WTC11 (cell line): ENCODE data around the gene BBOF1. TPM values are rescaled to one million over a fixed set of nuclear protein-coding genes. Genes with fewer than 3 reads are reported as not detected.

Experiments used
- FOXK1 ChIP-seq: sonication (generic); formaldehyde crosslinking; IDR thresholded peaks from 2 replicates; pipeline ENCODE4 v1.8.0; 2022; ENCODE audit warnings: mild to moderate bottlenecking, moderate library complexity, missing genetic modification reagents
- GTF2I ChIP-seq: fragments of 250-450 bp; sonication (Bioruptor Pico); conservative IDR thresholded peaks from 2 replicates; pipeline ENCODE4 v1.4.0; 2021; ENCODE audit warnings: mild to moderate bottlenecking
- JUN ChIP-seq: sonication (generic); formaldehyde crosslinking; IDR thresholded peaks from 2 replicates; pipeline ENCODE4 v1.8.0; 2023; ENCODE audit warnings: mild to moderate bottlenecking, missing genetic modification reagents
- KAT7 ChIP-seq: sonication (generic); formaldehyde crosslinking; IDR thresholded peaks from 2 replicates; pipeline ENCODE4 v1.8.1; 2023; ENCODE audit warnings: missing genetic modification reagents, mild to moderate bottlenecking, borderline replicate concordance
- NFATC4 ChIP-seq: fragments of 250-450 bp; sonication (Bioruptor Pico); IDR thresholded peaks from 2 replicates; pipeline ENCODE4 v1.9.0; 2021; ENCODE audit warnings: mild to moderate bottlenecking
- NFYB ChIP-seq: sonication (generic); formaldehyde crosslinking; conservative IDR thresholded peaks from 2 replicates; pipeline ENCODE4 v1.8.0; 2022; ENCODE audit warnings: low read depth, missing genetic modification reagents
- OVOL2 ChIP-seq: fragments of 250-450 bp; sonication (Bioruptor Pico); IDR thresholded peaks from 2 replicates; pipeline ENCODE4 v1.9.0; 2021; ENCODE audit warnings: mild to moderate bottlenecking, borderline replicate concordance
- PRRX2 ChIP-seq: fragments of 250-450 bp; sonication (Bioruptor Pico); IDR thresholded peaks from 2 replicates; pipeline ENCODE4 v1.8.0; 2021; ENCODE audit warnings: mild to moderate bottlenecking
- SMAD3 ChIP-seq: sonication (generic); formaldehyde crosslinking; IDR thresholded peaks from 2 replicates; pipeline ENCODE4 v1.8.0; 2022; ENCODE audit warnings: missing genetic modification reagents, mild to moderate bottlenecking, borderline replicate concordance
- SOX15 ChIP-seq: fragments of 250-450 bp; sonication (Bioruptor Pico); IDR thresholded peaks from 2 replicates; pipeline ENCODE4 v1.9.0; 2021; ENCODE audit warnings: mild to moderate bottlenecking
- ZBTB21 ChIP-seq: sonication (generic); formaldehyde crosslinking; IDR thresholded peaks from 2 replicates; pipeline ENCODE4 v1.8.1; 2023; ENCODE audit warnings: mild to moderate bottlenecking, missing genetic modification reagents, borderline replicate concordance
- ZNF138 ChIP-seq: sonication (generic); formaldehyde crosslinking; conservative IDR thresholded peaks from 2 replicates; pipeline ENCODE4 v1.8.1; 2022; ENCODE audit warnings: mild to moderate bottlenecking, moderate library complexity, missing genetic modification reagents
- ZNF232 ChIP-seq: sonication (generic); formaldehyde crosslinking; IDR thresholded peaks from 2 replicates; pipeline ENCODE4 v1.8.0; 2022; ENCODE audit warnings: mild to moderate bottlenecking, missing genetic modification reagents
- ZNF263 ChIP-seq: sonication (generic); formaldehyde crosslinking; IDR thresholded peaks from 2 replicates; pipeline ENCODE4 v1.8.1; 2022; ENCODE audit warnings: low read depth, mild to moderate bottlenecking, moderate library complexity, missing genetic modification reagents
- ZNF671 ChIP-seq: fragments of 250-450 bp; sonication (Bioruptor Pico); IDR thresholded peaks from 2 replicates; pipeline ENCODE4 v1.8.0; 2021; ENCODE audit warnings: mild to moderate bottlenecking
- total RNA-seq: library from RNA; stranded (reverse); gene quantifications from 3 replicates; pipeline ENCODE4 v1.2.3, GENCODE V29; 2021
- TF ChIP-seq, protein P1 (sequence below): fragments of 250-450 bp; sonication (Bioruptor Pico); IDR thresholded peaks from 2 replicates; pipeline ENCODE4 v1.9.0; 2021; ENCODE audit warnings: mild to moderate bottlenecking, borderline replicate concordance
- TF ChIP-seq, protein P2 (sequence below): sonication (generic); formaldehyde crosslinking; IDR thresholded peaks from 2 replicates; pipeline ENCODE4 v1.8.1; 2023; ENCODE audit warnings: mild to moderate bottlenecking, missing genetic modification reagents, moderate library complexity
- TF ChIP-seq, protein P3 (sequence below): sonication (generic); formaldehyde crosslinking; IDR thresholded peaks from 2 replicates; pipeline ENCODE4 v1.8.0; 2022; ENCODE audit warnings: mild to moderate bottlenecking, missing genetic modification reagents
- TF ChIP-seq, protein P4 (sequence below): sonication (generic); formaldehyde crosslinking; IDR thresholded peaks from 2 replicates; pipeline ENCODE4 v1.8.0; 2022; ENCODE audit warnings: mild to moderate bottlenecking, missing genetic modification reagents
- TF ChIP-seq, protein P5 (sequence below): sonication (generic); formaldehyde crosslinking; IDR thresholded peaks from 2 replicates; pipeline ENCODE4 v1.8.1; 2022; ENCODE audit warnings: low read depth, mild to moderate bottlenecking, moderate library complexity, missing genetic modification reagents, borderline replicate concordance
- TF ChIP-seq, protein P6 (sequence below): fragments of 250-450 bp; sonication (Bioruptor Pico); IDR thresholded peaks from 2 replicates; pipeline ENCODE4 v1.8.0; 2021; ENCODE audit warnings: mild to moderate bottlenecking
- TF ChIP-seq, protein P7 (sequence below): sonication (generic); formaldehyde crosslinking; IDR thresholded peaks from 2 replicates; pipeline ENCODE4 v1.8.1; 2023; ENCODE audit warnings: mild to moderate bottlenecking, moderate library complexity, missing genetic modification reagents
- TF ChIP-seq, protein P8 (sequence below): sonication (generic); formaldehyde crosslinking; IDR thresholded peaks from 2 replicates; pipeline ENCODE4 v1.8.1; 2023; ENCODE audit warnings: mild to moderate bottlenecking, missing genetic modification reagents, borderline replicate concordance

The BBOF1 gene
- total RNA-seq, 1 experiment from 2014 or later, result 0.98 TPM

DNA sequence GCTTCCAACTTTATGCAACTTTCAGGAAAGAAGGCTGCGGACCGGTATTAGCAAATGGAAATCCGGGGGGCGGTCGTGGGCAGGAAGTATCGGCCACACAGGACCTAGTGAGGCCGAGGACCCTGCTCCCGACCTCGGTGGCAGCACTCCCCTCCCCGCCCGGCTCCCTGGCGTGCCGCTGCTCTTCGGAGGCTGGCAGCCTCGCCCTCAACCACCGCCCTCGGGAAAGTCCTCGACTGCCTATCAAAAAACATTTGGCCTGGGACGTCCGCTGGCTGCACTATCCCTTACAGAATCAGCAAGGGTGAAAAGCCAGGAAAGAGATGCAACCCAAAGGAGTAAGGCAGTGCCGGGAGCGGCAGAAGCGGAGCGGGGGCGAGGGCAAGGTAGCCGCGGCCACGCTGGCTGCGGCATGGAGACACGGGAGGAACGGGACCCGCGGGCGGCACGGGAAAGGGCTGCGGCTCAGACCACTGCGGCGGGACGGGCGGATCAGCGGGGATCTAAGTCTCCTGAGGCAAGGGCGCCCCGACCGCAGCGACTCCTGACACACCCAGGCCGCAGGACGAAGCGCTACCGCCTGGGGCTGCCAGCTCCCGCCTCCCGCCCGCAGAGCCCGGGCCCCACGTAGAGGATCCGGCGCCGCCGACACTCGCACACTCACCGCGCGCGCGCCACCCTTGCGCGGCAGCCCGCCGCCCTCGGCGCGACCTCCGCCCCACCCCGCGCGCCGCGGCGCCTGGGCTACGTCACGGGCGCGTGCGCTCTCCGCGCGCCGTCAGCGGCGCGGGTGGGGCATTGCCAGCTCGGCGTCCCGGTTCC, at the start of gene BBOF1, which contains the start of gene ENTPD5 (continued):
- TF ChIP-seq, protein P1, sequence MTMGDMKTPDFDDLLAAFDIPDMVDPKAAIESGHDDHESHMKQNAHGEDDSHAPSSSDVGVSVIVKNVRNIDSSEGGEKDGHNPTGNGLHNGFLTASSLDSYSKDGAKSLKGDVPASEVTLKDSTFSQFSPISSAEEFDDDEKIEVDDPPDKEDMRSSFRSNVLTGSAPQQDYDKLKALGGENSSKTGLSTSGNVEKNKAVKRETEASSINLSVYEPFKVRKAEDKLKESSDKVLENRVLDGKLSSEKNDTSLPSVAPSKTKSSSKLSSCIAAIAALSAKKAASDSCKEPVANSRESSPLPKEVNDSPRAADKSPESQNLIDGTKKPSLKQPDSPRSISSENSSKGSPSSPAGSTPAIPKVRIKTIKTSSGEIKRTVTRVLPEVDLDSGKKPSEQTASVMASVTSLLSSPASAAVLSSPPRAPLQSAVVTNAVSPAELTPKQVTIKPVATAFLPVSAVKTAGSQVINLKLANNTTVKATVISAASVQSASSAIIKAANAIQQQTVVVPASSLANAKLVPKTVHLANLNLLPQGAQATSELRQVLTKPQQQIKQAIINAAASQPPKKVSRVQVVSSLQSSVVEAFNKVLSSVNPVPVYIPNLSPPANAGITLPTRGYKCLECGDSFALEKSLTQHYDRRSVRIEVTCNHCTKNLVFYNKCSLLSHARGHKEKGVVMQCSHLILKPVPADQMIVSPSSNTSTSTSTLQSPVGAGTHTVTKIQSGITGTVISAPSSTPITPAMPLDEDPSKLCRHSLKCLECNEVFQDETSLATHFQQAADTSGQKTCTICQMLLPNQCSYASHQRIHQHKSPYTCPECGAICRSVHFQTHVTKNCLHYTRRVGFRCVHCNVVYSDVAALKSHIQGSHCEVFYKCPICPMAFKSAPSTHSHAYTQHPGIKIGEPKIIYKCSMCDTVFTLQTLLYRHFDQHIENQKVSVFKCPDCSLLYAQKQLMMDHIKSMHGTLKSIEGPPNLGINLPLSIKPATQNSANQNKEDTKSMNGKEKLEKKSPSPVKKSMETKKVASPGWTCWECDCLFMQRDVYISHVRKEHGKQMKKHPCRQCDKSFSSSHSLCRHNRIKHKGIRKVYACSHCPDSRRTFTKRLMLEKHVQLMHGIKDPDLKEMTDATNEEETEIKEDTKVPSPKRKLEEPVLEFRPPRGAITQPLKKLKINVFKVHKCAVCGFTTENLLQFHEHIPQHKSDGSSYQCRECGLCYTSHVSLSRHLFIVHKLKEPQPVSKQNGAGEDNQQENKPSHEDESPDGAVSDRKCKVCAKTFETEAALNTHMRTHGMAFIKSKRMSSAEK, result no peak
- TF ChIP-seq, protein P2, sequence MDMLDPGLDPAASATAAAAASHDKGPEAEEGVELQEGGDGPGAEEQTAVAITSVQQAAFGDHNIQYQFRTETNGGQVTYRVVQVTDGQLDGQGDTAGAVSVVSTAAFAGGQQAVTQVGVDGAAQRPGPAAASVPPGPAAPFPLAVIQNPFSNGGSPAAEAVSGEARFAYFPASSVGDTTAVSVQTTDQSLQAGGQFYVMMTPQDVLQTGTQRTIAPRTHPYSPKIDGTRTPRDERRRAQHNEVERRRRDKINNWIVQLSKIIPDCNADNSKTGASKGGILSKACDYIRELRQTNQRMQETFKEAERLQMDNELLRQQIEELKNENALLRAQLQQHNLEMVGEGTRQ (CRISPR knock-in tag), result peak; percentile 62
- TF ChIP-seq, protein P3, sequence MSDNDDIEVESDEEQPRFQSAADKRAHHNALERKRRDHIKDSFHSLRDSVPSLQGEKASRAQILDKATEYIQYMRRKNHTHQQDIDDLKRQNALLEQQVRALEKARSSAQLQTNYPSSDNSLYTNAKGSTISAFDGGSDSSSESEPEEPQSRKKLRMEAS (CRISPR knock-in tag), result no peak
- TF ChIP-seq, protein P4, sequence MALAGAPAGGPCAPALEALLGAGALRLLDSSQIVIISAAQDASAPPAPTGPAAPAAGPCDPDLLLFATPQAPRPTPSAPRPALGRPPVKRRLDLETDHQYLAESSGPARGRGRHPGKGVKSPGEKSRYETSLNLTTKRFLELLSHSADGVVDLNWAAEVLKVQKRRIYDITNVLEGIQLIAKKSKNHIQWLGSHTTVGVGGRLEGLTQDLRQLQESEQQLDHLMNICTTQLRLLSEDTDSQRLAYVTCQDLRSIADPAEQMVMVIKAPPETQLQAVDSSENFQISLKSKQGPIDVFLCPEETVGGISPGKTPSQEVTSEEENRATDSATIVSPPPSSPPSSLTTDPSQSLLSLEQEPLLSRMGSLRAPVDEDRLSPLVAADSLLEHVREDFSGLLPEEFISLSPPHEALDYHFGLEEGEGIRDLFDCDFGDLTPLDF (CRISPR knock-in tag), result no peak
- TF ChIP-seq NFYB, result no peak
- TF ChIP-seq, protein P5, sequence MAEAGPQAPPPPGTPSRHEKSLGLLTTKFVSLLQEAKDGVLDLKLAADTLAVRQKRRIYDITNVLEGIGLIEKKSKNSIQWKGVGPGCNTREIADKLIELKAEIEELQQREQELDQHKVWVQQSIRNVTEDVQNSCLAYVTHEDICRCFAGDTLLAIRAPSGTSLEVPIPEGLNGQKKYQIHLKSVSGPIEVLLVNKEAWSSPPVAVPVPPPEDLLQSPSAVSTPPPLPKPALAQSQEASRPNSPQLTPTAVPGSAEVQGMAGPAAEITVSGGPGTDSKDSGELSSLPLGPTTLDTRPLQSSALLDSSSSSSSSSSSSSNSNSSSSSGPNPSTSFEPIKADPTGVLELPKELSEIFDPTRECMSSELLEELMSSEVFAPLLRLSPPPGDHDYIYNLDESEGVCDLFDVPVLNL, result no peak
- TF ChIP-seq ZNF138, result no peak
- no peak for TF ChIP-seq SOX15 (CRISPR knock-in tag)
- TF ChIP-seq, protein P6, sequence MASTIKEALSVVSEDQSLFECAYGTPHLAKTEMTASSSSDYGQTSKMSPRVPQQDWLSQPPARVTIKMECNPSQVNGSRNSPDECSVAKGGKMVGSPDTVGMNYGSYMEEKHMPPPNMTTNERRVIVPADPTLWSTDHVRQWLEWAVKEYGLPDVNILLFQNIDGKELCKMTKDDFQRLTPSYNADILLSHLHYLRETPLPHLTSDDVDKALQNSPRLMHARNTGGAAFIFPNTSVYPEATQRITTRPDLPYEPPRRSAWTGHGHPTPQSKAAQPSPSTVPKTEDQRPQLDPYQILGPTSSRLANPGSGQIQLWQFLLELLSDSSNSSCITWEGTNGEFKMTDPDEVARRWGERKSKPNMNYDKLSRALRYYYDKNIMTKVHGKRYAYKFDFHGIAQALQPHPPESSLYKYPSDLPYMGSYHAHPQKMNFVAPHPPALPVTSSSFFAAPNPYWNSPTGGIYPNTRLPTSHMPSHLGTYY (CRISPR knock-in tag), result no peak
- TF ChIP-seq KAT7 (CRISPR knock-in tag), result peak; percentile 69; the same call in 1 of the 2 replicates
- no peak for TF ChIP-seq GTF2I (CRISPR knock-in tag)
- no peak for TF ChIP-seq ZNF232 (CRISPR knock-in tag)
- 0 out of 2 replicates have a peak, but pooled peaks have one; percentile 28 for TF ChIP-seq PRRX2 (CRISPR knock-in tag)
- peak; percentile 80 for TF ChIP-seq FOXK1 (CRISPR knock-in tag)
- TF ChIP-seq NFATC4 (CRISPR knock-in tag), result no peak
- TF ChIP-seq, protein P7, sequence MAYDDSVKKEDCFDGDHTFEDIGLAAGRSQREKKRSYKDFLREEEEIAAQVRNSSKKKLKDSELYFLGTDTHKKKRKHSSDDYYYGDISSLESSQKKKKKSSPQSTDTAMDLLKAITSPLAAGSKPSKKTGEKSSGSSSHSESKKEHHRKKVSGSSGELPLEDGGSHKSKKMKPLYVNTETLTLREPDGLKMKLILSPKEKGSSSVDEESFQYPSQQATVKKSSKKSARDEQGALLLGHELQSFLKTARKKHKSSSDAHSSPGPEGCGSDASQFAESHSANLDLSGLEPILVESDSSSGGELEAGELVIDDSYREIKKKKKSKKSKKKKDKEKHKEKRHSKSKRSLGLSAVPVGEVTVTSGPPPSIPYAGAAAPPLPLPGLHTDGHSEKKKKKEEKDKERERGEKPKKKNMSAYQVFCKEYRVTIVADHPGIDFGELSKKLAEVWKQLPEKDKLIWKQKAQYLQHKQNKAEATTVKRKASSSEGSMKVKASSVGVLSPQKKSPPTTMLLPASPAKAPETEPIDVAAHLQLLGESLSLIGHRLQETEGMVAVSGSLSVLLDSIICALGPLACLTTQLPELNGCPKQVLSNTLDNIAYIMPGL (CRISPR knock-in tag), result peak; percentile 81
- TF ChIP-seq ZNF263, result 0 out of 2 replicates have a peak, but pooled peaks have one; percentile 34
- TF ChIP-seq ZNF671 (CRISPR knock-in tag), result no peak
- TF ChIP-seq JUN (CRISPR knock-in tag), result no peak
- no peak for TF ChIP-seq OVOL2
- TF ChIP-seq, protein P8, sequence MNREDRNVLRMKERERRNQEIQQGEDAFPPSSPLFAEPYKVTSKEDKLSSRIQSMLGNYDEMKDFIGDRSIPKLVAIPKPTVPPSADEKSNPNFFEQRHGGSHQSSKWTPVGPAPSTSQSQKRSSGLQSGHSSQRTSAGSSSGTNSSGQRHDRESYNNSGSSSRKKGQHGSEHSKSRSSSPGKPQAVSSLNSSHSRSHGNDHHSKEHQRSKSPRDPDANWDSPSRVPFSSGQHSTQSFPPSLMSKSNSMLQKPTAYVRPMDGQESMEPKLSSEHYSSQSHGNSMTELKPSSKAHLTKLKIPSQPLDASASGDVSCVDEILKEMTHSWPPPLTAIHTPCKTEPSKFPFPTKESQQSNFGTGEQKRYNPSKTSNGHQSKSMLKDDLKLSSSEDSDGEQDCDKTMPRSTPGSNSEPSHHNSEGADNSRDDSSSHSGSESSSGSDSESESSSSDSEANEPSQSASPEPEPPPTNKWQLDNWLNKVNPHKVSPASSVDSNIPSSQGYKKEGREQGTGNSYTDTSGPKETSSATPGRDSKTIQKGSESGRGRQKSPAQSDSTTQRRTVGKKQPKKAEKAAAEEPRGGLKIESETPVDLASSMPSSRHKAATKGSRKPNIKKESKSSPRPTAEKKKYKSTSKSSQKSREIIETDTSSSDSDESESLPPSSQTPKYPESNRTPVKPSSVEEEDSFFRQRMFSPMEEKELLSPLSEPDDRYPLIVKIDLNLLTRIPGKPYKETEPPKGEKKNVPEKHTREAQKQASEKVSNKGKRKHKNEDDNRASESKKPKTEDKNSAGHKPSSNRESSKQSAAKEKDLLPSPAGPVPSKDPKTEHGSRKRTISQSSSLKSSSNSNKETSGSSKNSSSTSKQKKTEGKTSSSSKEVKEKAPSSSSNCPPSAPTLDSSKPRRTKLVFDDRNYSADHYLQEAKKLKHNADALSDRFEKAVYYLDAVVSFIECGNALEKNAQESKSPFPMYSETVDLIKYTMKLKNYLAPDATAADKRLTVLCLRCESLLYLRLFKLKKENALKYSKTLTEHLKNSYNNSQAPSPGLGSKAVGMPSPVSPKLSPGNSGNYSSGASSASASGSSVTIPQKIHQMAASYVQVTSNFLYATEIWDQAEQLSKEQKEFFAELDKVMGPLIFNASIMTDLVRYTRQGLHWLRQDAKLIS (CRISPR knock-in tag), result no peak
- 0 out of 2 replicates have a peak, but pooled peaks have one; percentile 52 for TF ChIP-seq ZBTB21 (CRISPR knock-in tag)
- TF ChIP-seq SMAD3 (CRISPR knock-in tag), result no peak
